Retinal pigment epithelial cell (primary cell): ENCODE results near the gene PHF13.
A peak's percentile ranks its signal among the peaks of the same experiment; 100 is the strongest.

Experiments used
- DNase-seq: peaks from one replicate; pipeline ENCODE4 v3.0.0-alpha.2; 2010; ENCODE audit warnings: low read depth
- H3K4me3 ChIP-seq: 2 replicates; pipeline ENCODE4 v1.5.1; 2011; ENCODE audit warnings: mild to moderate bottlenecking, low read length, control low read depth, moderate library complexity
- TF ChIP-seq, protein P1 (sequence below): conservative IDR thresholded peaks from 2 replicates; pipeline ENCODE4 v1.5.1; 2011; ENCODE audit warnings: low read depth, low read length, control low read depth, inconsistent platforms

Gene PHF13

GRCh38 chr1:6614929-6615785, 1.6 kb downstream of the PHF13 start:
- DNase-seq, result no peak
- peak overlapping the region; percentile 62 for H3K4me3 ChIP-seq
- TF ChIP-seq, protein P1, sequence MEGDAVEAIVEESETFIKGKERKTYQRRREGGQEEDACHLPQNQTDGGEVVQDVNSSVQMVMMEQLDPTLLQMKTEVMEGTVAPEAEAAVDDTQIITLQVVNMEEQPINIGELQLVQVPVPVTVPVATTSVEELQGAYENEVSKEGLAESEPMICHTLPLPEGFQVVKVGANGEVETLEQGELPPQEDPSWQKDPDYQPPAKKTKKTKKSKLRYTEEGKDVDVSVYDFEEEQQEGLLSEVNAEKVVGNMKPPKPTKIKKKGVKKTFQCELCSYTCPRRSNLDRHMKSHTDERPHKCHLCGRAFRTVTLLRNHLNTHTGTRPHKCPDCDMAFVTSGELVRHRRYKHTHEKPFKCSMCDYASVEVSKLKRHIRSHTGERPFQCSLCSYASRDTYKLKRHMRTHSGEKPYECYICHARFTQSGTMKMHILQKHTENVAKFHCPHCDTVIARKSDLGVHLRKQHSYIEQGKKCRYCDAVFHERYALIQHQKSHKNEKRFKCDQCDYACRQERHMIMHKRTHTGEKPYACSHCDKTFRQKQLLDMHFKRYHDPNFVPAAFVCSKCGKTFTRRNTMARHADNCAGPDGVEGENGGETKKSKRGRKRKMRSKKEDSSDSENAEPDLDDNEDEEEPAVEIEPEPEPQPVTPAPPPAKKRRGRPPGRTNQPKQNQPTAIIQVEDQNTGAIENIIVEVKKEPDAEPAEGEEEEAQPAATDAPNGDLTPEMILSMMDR, result no peak

- H3K4me3 ChIP-seq, result no peak overlapping the region
- TF ChIP-seq, protein P1, result no peak
- no peak for DNase-seq
These were observed 5.5 kb downstream of the PHF13 start for GRCh38 chr1:6619045-6619444.

GRCh38 chr1:6621429-6622391, 8.2 kb downstream of the PHF13 start:
- no peak for DNase-seq
- TF ChIP-seq, protein P1, result no peak
- H3K4me3 ChIP-seq, result no peak overlapping the region

DNA sequence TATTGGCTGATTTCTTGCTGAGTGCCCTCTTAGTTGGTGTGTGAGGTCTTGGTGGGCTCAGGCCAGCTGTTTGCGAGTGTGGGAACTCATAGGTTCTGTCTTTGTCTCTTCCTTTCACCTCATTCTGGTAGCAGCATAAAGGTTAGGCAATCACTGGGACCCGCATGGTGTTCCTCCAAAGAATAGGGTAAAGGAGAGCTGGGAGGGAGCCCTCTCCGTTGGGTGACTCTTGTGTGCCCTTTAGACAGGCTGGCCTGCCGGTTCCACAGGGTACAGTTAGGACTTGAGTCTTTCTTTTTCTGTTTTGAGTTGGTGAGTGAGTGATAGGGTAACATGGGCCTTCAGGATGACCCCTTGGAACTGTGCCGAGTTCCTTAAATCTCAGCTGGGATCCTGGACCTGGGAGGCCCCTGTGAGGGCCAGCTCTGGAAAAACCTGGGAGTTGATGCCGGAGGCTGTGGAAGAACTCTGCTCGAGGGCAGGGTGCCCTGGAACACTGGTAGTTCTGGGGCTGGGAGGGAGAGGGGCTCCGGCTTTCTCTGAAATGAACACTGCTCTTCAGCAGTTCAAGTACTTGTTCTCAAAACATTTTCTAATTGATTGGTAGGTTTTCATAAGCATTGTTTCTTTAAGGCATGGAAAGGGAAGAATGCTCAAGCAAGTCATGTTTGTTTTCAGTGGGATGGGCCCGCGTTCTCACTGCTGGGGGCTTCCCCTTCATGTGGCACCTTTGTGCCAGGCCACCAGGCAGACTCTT, 9.0 kb downstream of the PHF13 start:
- TF ChIP-seq, protein P1, result no peak
- H3K4me3 ChIP-seq, result no peak overlapping the region
- no peak for DNase-seq

GRCh38 chr1:6623269-6623965, 9.9 kb downstream of the PHF13 start:
- DNase-seq, result no peak
- no peak overlapping the region for H3K4me3 ChIP-seq
- TF ChIP-seq, protein P1, result no peak
